Activated CD4-positive, CD25-positive, alpha-beta regulatory T cell treated with anti-CD3 and anti-CD28 coated beads, Interleukin-2, amount 50 U/mL, for 24 hours (primary cell): ENCODE results near the gene ANKRD7.
A peak's percentile ranks its signal among the peaks of the same experiment; 100 is the strongest.

Experiments
- ATAC-seq, 2 donors: fragments of 150-1000 bp; cut with Tn5 transposase; one replicate each; pipeline ENCODE4 v1.10.0; 2021; ENCODE audit warnings: mild to moderate bottlenecking in 1 of 2, moderate library complexity in 1 of 2

The ANKRD7 gene

GRCh38 chr7:118224521-118224920 is at the start of gene ANKRD7:
TSS of gene ANKRD7 (plus strand) at chr7:118224704. CDS start at chr7:118224831, 127 bp downstream.
- ATAC-seq = no peak

- ATAC-seq = no peak
These were observed 48.8 kb upstream of the ANKRD7 start for GRCh38 chr7:118175740-118176139.

GRCh38 chr7:118179191-118179590 is 45.3 kb upstream of the ANKRD7 start:
- ATAC-seq = no peak

GRCh38 chr7:118182593-118183427 is 41.7 kb upstream of the ANKRD7 start:
- no peak for ATAC-seq

GRCh38 chr7:118183428-118183785 is 41.1 kb upstream of the ANKRD7 start:
- ATAC-seq = peak; percentile 0 to 3

- peak; percentile 99 for ATAC-seq
These were observed 40.5 kb upstream of the ANKRD7 start, which contains the start of gene LSM8 for GRCh38 chr7:118183786-118184564. TSS of gene LSM8 (plus strand) at chr7:118184164. CDS start at chr7:118184224, 60 bp downstream.

- ATAC-seq = no peak
These were observed 40.0 kb upstream of the ANKRD7 start for GRCh38 chr7:118184565-118184940.

- ATAC-seq = no peak
These were observed 39.2 kb upstream of the ANKRD7 start for GRCh38 chr7:118185163-118185860.

GRCh38 chr7:118186501-118186900 is 38.0 kb upstream of the ANKRD7 start:
- no peak for ATAC-seq

- no peak for ATAC-seq
These were observed 29.9 kb upstream of the ANKRD7 start for GRCh38 chr7:118194571-118194970.

GRCh38 chr7:118195837-118196474 is 28.5 kb upstream of the ANKRD7 start:
- peak; percentile 48 to 62 for ATAC-seq

- ATAC-seq = no peak
These were observed 22.4 kb upstream of the ANKRD7 start for GRCh38 chr7:118202061-118202460.

- ATAC-seq = peak; percentile 79
These were observed 10.3 kb upstream of the ANKRD7 start for GRCh38 chr7:118214051-118214832.

- ATAC-seq = no peak
These were observed 9.7 kb upstream of the ANKRD7 start for GRCh38 chr7:118214833-118215182.

- no peak for ATAC-seq
These were observed 7.3 kb upstream of the ANKRD7 start for GRCh38 chr7:118217210-118217619.

- no peak for ATAC-seq
These were observed 5.9 kb upstream of the ANKRD7 start for GRCh38 chr7:118218413-118219156.

- no peak for ATAC-seq
These were observed 5.4 kb upstream of the ANKRD7 start for GRCh38 chr7:118219157-118219512.

- ATAC-seq = no peak
These were observed 3.9 kb upstream of the ANKRD7 start for GRCh38 chr7:118220583-118220982.

GRCh38 chr7:118222591-118222990 is 1.9 kb upstream of the ANKRD7 start:
- no peak for ATAC-seq

- no peak for ATAC-seq
These were observed 8.3 kb downstream of the ANKRD7 start for GRCh38 chr7:118232837-118233236.

GRCh38 chr7:118233799-118234198 is 9.3 kb downstream of the ANKRD7 start:
- ATAC-seq = no peak
